ENCODE data around the gene SCCPDH. TPM values are rescaled to one million over a fixed set of nuclear protein-coding genes. Genes with fewer than 3 reads are reported as not detected.
"Not testable (repeated sequence)": the region's sequence is repeated elsewhere in the genome, so short reads cannot be mapped to it uniquely, and the experiment has no call there.

Gene SCCPDH
- total and polyA plus RNA-seq, 2 donors (not counting 1 experiment from before 2014, with no cell fraction given): 1.7 to 6.6 TPM

DNA sequence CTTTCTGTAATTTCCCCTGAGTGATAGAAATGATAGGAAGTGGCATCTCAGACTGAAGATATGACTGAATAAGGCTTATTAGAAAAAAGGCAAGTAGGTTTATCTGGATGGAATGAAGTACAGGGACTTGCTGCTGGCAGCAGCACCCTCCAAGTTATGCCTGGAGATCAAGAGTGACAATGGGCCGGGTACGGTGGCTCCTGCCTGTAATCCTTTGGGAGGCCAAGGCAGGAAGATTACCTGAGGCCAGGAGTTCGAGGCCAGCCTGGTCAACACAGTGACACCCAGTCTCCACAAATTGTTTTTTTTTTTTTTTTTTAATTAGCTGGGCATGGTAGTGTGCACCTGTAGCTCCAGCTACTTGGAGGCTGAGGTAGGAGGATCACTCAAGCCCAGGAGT lies 87.8 kb downstream of the SCCPDH start:
- intact Hi-C loops (cut with micrococcal nuclease): no loop called here
- Histone ChIP-seq H4K20me1 (ENCODE audit: control insufficient read depth, insufficient read depth, low read length, poor library complexity, severe bottlenecking) (no peaks in the 10 kb centered on the region), H3K4me3 (ENCODE audit: control extremely low read depth in 1 of 5, extremely low read depth in 1 of 5, insufficient read depth in 1 of 5, low read depth in 2 of 5, low read length in 4 of 5) (no peak overlapping the region), H3K79me2 (ENCODE audit: control insufficient read depth, insufficient read depth, low read length) (no peaks in the 10 kb centered on the region), H3K9ac (ENCODE audit: low read length) (no peak overlapping the region), H3K4me2 (replicated peaks; ENCODE audit: low read depth, low read length, poor library complexity, severe bottlenecking) (no peak overlapping the region), H3K27ac (ENCODE audit: low read length in 2 of 2) (no peak overlapping the region), H3K4me1 (ENCODE audit: control insufficient read depth in 2 of 2, insufficient read depth in 2 of 2, low read length in 2 of 2) (peaks cover 0 to 4% of the 10 kb centered on the region in 2 donors), H2AFZ (ENCODE audit: insufficient read depth, low read depth, low read length, poor library complexity, severe bottlenecking) (no peak overlapping the region), H3K27me3 (replicated peaks in 1 of 4; ENCODE audit: control extremely low read depth in 1 of 4, control insufficient read depth in 3 of 4, insufficient read depth in 4 of 4, low read length in 3 of 4) (peaks cover 0 to 6% (median 0%) of the 10 kb centered on the region in 4 experiments), H3K9me3 (ENCODE audit: control extremely low read depth in 1 of 3, control insufficient read depth in 2 of 3, insufficient read depth in 1 of 3, low read length in 2 of 3) (no peaks in the 10 kb centered on the region), H3K36me3 (replicated peaks in 1 of 2; ENCODE audit: control extremely low read depth in 1 of 2, control insufficient read depth in 1 of 2, extremely low read depth in 1 of 2, insufficient read depth in 2 of 2, low read length in 1 of 2) (no peaks in the 10 kb centered on the region)
- Mint-ChIP-seq H3K9me3 (ENCODE audit: insufficient read depth) (no peaks in the 10 kb centered on the region), H3K27ac (no peak overlapping the region), H3K4me1 (no peaks in the 10 kb centered on the region), H3K27me3 (peaks cover 28% of the 10 kb centered on the region), H3K4me3 (no peak overlapping the region)
- DNase-seq (no peak), ATAC-seq (ENCODE audit: low read depth) (no peak)
- POLR2A ChIA-PET: no interaction called here
- 100% methylated on average over 2 of the region's 3 CpGs for WGBS (ENCODE audit: insufficient coverage)
- no peak for TF ChIP-seq EZH2 (IDR thresholded peaks at IDR 0.05; ENCODE audit: borderline replicate concordance, insufficient read depth, low read depth, low read length, poor library complexity, severe bottlenecking)
- TF ChIP-seq, protein P1, sequence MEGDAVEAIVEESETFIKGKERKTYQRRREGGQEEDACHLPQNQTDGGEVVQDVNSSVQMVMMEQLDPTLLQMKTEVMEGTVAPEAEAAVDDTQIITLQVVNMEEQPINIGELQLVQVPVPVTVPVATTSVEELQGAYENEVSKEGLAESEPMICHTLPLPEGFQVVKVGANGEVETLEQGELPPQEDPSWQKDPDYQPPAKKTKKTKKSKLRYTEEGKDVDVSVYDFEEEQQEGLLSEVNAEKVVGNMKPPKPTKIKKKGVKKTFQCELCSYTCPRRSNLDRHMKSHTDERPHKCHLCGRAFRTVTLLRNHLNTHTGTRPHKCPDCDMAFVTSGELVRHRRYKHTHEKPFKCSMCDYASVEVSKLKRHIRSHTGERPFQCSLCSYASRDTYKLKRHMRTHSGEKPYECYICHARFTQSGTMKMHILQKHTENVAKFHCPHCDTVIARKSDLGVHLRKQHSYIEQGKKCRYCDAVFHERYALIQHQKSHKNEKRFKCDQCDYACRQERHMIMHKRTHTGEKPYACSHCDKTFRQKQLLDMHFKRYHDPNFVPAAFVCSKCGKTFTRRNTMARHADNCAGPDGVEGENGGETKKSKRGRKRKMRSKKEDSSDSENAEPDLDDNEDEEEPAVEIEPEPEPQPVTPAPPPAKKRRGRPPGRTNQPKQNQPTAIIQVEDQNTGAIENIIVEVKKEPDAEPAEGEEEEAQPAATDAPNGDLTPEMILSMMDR (IDR thresholded peaks at IDR 0.05): no peak
- CTCF ChIA-PET: no interaction called here

DNA sequence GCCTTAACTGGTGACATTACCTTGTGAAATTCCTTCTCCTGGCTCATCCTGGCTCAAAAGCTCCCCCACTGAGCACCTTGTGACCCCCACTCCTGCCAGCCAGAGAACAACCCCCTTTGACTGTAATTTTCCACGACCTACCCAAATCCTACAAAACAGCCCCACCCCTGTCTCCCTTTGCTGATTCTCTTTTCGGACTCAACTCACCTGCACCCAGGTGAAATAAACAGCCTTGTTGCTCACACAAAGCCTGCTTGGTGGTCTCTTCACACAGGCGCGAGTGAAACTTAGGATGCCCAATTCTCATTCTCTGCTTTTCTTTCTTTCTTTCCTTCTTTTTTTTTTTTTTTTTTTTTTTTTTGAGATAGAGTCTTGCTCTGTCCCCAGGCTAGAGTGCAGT lies 89.1 kb downstream of the SCCPDH start:
- POLR2A ChIA-PET; H3K79me2 ChIP-seq (ENCODE audit: control insufficient read depth, insufficient read depth, low read length); H3K9ac ChIP-seq (ENCODE audit: low read length); CTCF ChIA-PET; H3K36me3 ChIP-seq (replicated peaks in 1 of 2; ENCODE audit: control extremely low read depth in 1 of 2, control insufficient read depth in 1 of 2, extremely low read depth in 1 of 2, insufficient read depth in 2 of 2, low read length in 1 of 2); H4K20me1 ChIP-seq (ENCODE audit: control insufficient read depth, insufficient read depth, low read length, poor library complexity, severe bottlenecking); H3K4me3 Mint-ChIP-seq; H3K27ac ChIP-seq (ENCODE audit: low read length in 2 of 2); H3K4me3 ChIP-seq (ENCODE audit: control extremely low read depth in 1 of 5, extremely low read depth in 1 of 5, insufficient read depth in 1 of 5, low read depth in 2 of 5, low read length in 4 of 5); H3K4me1 ChIP-seq (ENCODE audit: control insufficient read depth in 2 of 2, insufficient read depth in 2 of 2, low read length in 2 of 2); H3K4me2 ChIP-seq (replicated peaks; ENCODE audit: low read depth, low read length, poor library complexity, severe bottlenecking); H3K27me3 ChIP-seq (replicated peaks in 1 of 4; ENCODE audit: control extremely low read depth in 1 of 4, control insufficient read depth in 3 of 4, insufficient read depth in 4 of 4, low read length in 3 of 4); ATAC-seq (ENCODE audit: low read depth); H2AFZ ChIP-seq (ENCODE audit: insufficient read depth, low read depth, low read length, poor library complexity, severe bottlenecking); H3K27ac Mint-ChIP-seq; H3K9me3 Mint-ChIP-seq (ENCODE audit: insufficient read depth); H3K9me3 ChIP-seq (ENCODE audit: control extremely low read depth in 1 of 3, control insufficient read depth in 2 of 3, insufficient read depth in 1 of 3, low read length in 2 of 3); H3K4me1 Mint-ChIP-seq; DNase-seq; intact Hi-C loops (cut with micrococcal nuclease): not testable (repeated sequence)
- peaks cover 25% of the 10 kb centered on the region for H3K27me3 Mint-ChIP-seq
- 89% methylated on average over 2 of the region's 4 CpGs for WGBS (ENCODE audit: insufficient coverage)
